Measurements from ENCODE around the gene HNRNPUL1.

Gene HNRNPUL1

GRCh38 chr19:41350735-41351338, 86.7 kb downstream of the HNRNPUL1 start:
- DNase-seq (ENCODE audit: low read depth), result peak; percentile 32
- TF ChIP-seq CTCF (conservative IDR thresholded peaks at IDR 0.05; ENCODE audit: low read depth, low read length), result no peak
- peak overlapping the region; percentile 77 for H3K4me3 ChIP-seq (ENCODE audit: low read depth, low read length)

- peak; percentile 55 for DNase-seq (ENCODE audit: low read depth)
- peak overlapping the region; percentile 77 for H3K4me3 ChIP-seq (ENCODE audit: low read depth, low read length)
- no peak for TF ChIP-seq CTCF (conservative IDR thresholded peaks at IDR 0.05; ENCODE audit: low read depth, low read length)
Observed at GRCh38 chr19:41351339-41352245, 87.4 kb downstream of the HNRNPUL1 start.

GRCh38 chr19:41352279-41352608, 88.1 kb downstream of the HNRNPUL1 start:
- no peak for DNase-seq (ENCODE audit: low read depth)
- H3K4me3 ChIP-seq (ENCODE audit: low read depth, low read length), result peak overlapping the region; percentile 77
- TF ChIP-seq CTCF (conservative IDR thresholded peaks at IDR 0.05; ENCODE audit: low read depth, low read length), result no peak

GRCh38 chr19:41352609-41353465, 88.7 kb downstream of the HNRNPUL1 start:
- peak overlapping the region; percentile 77 for H3K4me3 ChIP-seq (ENCODE audit: low read depth, low read length)
- DNase-seq (ENCODE audit: low read depth), result peak; percentile 41
- TF ChIP-seq CTCF (conservative IDR thresholded peaks at IDR 0.05; ENCODE audit: low read depth, low read length), result peak; percentile 57

GRCh38 chr19:41353466-41354342, 89.5 kb downstream of the HNRNPUL1 start, which contains the start of gene TGFB1:
Gene TGFB1, minus strand, starts transcription at chr19:41353922. Its CDS starts 878 bp downstream, at chr19:41353044.
- peak within 1 kb of the TSS; percentile 77 for H3K4me3 ChIP-seq (ENCODE audit: low read depth, low read length)
- peak; percentile 85 for TF ChIP-seq CTCF (conservative IDR thresholded peaks at IDR 0.05; ENCODE audit: low read depth, low read length)
- peak; percentile 85 for DNase-seq (ENCODE audit: low read depth)

GRCh38 chr19:41354343-41354953, 90.3 kb downstream of the HNRNPUL1 start:
- TF ChIP-seq CTCF (conservative IDR thresholded peaks at IDR 0.05; ENCODE audit: low read depth, low read length), result no peak
- no peak for DNase-seq (ENCODE audit: low read depth)
- peak overlapping the region; percentile 77 for H3K4me3 ChIP-seq (ENCODE audit: low read depth, low read length)
